Vagina (tissue), 2 donors: ENCODE data around the gene CFAP161.

ENCODE experiments used
- POLR2A ChIP-seq, 2 donors: fragments of 450-650 bp; IDR thresholded peaks; one replicate each; pipeline ENCODE4 v1.6.1; 2017; ENCODE audit warnings: antibody characterized with exemption in 2 of 2, mild to moderate bottlenecking in 2 of 2, moderate library complexity in 2 of 2
- POLR2AphosphoS5 ChIP-seq, 2 donors: sonication (generic); formaldehyde crosslinking; IDR thresholded peaks; one replicate each; pipeline ENCODE4 v1.9.0; 2017; ENCODE audit warnings: antibody characterized with exemption in 2 of 2, mild to moderate bottlenecking in 2 of 2, low read depth in 1 of 2; ENCODE audit not compliant: insufficient read depth in 1 of 2
- TF ChIP-seq, protein P1 (sequence below), 3 experiments: fragments of 450-650 bp in 2 of 3; fragments of 200-600 bp in 1 of 3; sonication (generic) in 1 of 3; IDR thresholded peaks; one replicate each; pipeline ENCODE4 v1.5.1; 2017 to 2019; ENCODE audit warnings: antibody characterized with exemption in 3 of 3, mild to moderate bottlenecking in 2 of 3, moderate library complexity in 2 of 3

DNA sequence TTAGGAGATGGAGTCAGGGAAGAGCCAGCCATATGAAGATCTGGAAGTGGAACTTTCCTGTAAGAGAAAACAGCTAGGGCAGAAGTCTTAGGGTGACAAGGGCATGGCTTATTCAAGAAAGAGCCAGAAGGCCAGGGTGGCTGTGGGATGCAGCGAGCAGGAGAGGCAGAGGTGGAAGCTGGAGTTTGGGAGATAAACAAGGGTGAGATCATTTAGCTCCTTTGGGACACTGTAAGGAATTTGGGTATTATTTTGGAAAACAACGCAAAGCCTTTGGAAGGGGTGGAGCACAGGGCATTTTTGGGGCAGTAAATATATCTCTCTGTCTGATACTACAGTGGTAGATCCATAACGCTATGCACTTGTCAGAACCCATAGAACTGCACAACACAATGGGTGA is 57.6 kb downstream of the CFAP161 start:
- TF ChIP-seq, protein P1, sequence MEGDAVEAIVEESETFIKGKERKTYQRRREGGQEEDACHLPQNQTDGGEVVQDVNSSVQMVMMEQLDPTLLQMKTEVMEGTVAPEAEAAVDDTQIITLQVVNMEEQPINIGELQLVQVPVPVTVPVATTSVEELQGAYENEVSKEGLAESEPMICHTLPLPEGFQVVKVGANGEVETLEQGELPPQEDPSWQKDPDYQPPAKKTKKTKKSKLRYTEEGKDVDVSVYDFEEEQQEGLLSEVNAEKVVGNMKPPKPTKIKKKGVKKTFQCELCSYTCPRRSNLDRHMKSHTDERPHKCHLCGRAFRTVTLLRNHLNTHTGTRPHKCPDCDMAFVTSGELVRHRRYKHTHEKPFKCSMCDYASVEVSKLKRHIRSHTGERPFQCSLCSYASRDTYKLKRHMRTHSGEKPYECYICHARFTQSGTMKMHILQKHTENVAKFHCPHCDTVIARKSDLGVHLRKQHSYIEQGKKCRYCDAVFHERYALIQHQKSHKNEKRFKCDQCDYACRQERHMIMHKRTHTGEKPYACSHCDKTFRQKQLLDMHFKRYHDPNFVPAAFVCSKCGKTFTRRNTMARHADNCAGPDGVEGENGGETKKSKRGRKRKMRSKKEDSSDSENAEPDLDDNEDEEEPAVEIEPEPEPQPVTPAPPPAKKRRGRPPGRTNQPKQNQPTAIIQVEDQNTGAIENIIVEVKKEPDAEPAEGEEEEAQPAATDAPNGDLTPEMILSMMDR (IDR thresholded peaks at IDR 0.05) = no peak
- TF ChIP-seq POLR2A (IDR thresholded peaks at IDR 0.05) = no peak
- no peak for TF ChIP-seq POLR2AphosphoS5 (IDR thresholded peaks at IDR 0.05; ENCODE audit: insufficient read depth in 1 of 2, low read depth in 1 of 2)
